GM12872 (cell line): ENCODE measurements around the gene FILIP1.

Experiments
- TF ChIP-seq, protein P1 (sequence below): IDR thresholded peaks from 3 replicates; pipeline ENCODE4 v1.5.1; 2011; ENCODE audit warnings: low read depth, mild to moderate bottlenecking, low read length, moderate library complexity; ENCODE audit not compliant: insufficient read depth

Gene FILIP1

DNA sequence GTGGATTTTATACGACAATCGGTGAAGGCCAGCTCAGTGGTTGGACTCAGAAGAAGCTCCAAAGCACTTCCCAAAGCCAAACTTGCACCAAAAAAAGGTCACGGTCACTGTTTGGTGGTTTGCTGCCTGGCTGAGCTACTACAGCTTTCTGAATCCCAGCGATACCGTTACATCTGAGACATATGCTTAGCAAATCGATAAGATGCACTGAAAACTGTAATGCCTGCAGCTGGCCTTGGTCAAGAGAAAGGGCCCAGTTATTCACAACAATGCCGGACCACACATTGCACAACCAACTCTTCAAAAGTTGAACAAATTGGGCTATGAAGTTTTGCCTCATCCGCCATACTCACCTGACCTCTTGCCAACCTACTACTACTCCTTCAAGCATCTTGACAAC is 70.2 kb downstream of the FILIP1 start:
- TF ChIP-seq, protein P1, sequence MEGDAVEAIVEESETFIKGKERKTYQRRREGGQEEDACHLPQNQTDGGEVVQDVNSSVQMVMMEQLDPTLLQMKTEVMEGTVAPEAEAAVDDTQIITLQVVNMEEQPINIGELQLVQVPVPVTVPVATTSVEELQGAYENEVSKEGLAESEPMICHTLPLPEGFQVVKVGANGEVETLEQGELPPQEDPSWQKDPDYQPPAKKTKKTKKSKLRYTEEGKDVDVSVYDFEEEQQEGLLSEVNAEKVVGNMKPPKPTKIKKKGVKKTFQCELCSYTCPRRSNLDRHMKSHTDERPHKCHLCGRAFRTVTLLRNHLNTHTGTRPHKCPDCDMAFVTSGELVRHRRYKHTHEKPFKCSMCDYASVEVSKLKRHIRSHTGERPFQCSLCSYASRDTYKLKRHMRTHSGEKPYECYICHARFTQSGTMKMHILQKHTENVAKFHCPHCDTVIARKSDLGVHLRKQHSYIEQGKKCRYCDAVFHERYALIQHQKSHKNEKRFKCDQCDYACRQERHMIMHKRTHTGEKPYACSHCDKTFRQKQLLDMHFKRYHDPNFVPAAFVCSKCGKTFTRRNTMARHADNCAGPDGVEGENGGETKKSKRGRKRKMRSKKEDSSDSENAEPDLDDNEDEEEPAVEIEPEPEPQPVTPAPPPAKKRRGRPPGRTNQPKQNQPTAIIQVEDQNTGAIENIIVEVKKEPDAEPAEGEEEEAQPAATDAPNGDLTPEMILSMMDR, result no peak

DNA sequence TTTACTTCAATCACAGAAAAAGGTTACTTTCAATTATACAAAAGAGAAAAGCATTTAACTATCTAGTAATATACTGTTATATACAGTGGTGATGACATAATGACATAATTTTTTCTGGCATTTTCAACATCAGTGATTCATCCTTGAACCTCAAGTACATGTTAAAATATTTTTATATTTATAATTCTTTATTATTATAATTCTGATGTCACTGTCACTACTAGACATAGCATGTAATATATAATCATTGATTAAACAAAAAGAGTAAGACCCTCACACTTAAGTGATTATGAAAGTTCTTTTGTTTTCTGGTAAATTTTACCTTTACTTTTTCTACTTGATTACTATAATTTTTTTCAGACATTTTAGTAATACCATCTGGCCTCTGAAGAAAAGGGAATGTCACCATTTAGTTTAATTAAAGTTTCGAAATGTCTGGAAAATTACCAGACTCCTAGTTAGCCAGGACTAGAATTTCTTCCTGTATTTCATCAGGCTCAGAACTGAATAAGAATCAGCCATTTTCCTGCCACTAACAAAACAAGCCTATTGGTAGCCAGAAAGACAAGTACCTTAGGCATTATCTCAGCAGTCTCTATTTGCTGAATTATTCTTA is 71.5 kb downstream of the FILIP1 start:
- TF ChIP-seq, protein P1, result no peak

DNA sequence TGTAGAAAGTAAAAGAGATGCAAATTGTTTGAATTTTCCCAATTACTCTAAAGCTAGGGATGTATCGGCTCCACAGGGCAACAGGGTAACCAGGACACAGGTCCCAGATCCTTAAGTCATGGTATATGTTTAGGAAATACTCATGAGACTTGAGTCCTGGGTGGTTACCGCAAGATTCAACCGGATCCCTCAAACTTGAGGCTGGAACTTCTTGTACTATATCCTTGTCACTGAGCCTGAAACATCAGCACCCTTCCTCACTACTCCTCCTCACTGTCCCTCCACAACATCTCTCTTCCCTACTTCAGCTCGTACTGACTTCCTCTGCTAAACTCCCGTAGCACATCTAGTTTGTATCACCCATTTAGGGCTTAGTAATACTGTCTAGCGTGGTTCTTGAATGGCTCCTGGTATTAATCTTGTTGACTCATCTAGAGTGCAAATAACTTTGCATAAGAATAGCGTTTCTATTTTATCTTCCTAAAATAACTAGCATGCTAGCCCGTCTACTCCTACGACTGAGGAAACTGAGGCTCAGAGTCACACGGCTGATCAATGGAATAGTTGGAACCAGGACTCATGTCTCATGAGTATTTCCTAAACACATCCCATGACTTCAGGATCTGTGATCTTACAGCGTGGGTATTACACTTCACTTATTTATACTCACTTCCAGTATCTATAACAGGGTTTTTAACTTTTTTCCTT is 72.1 kb downstream of the FILIP1 start:
- TF ChIP-seq, protein P1, result no peak

DNA sequence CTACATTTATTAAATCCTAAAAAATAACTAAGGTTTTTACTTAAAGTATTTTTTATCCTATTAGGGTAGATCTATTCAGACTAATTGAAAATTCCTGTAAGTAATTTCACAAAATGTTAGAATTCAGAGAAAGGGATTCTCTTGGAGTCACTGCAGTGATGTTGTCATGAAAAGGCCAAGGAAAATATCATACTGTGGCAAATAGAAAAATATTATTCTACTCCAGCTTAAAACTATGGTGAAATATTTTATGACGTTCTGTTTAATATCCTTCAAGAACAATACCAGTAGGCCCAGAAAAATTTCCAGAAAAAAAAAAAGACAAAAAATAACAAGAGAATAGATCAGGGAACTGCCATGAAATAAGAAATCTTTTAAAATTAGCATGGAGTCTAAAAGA is 73.6 kb downstream of the FILIP1 start:
- TF ChIP-seq, protein P1, result no peak

DNA sequence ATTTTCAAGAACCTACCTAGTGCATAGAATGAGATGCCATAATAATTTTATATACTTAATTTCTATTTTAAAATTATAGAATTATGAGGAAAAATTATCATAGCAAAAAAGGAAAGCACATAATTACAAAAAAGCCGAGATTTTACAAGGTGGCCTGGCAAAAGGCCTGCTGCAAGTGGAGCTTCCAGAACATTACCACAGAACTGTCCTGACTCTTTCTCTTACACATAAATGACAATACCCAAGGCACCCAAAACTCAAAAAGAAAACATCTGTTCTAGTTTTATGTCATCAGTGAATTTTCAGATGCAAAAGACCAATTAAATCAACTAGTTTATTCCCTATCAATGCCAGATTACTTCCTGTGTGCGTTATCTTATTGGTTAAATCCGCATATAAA is 74.2 kb downstream of the FILIP1 start:
- TF ChIP-seq, protein P1, result no peak

DNA sequence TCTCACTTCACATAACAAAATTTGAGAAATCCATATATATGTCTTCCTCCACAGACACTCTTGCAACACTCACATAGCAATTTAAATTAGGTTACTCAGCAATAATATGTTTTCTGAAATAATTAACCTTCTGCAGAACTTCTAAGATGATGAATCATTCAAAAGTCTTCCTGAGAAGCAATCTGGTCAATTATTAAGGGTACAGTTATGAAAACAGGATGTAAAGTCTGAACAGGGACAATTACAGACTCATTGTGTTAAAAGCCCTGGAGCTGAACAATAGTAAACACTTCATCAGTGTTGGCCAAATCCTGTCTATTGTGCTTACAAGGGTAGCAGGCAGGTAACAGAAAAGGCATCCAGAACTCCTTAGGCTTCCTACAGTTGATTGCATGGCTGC is 75.4 kb downstream of the FILIP1 start:
- TF ChIP-seq, protein P1, result no peak

DNA sequence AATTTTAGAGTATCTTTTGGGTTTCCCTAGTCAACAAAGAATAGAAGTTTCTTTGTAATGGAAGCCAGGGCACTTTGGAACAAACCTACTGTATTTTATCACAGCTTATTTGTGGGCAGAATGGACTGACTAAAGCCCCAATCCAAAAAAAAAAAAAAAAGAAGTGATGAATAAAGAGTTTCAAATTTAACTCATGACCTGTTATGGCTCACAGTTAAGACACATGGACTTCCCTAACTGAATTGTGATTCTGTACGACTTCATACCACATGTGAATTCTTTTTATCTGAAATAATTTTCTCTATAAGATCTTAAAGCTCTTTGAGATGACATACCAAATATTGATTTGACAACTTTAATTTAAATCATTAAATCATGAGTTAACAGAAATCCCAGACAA is 77.2 kb downstream of the FILIP1 start:
- TF ChIP-seq, protein P1, result no peak
